BJ (cell line): ENCODE measurements around the gene NAT8L. TPM values are rescaled to one million over a fixed set of nuclear protein-coding genes. Genes with fewer than 3 reads are reported as not detected.

Experiments used
- CTCF ChIA-PET: fragments of 350-600 bp; formaldehyde crosslinking; extraction: SDS; loops from one replicate; lab custom pipeline; 2021; ENCODE audit warnings: antibody characterized with exemption, inconsistent platforms; lab: Yijun Ruan, JAX
- POLR2A ChIA-PET: fragments of 300-600 bp; sonication (Branson Sonifier 250); formaldehyde crosslinking; extraction: SDS; loops from one replicate; lab custom pipeline; 2021; ENCODE audit warnings: antibody characterized with exemption; lab: Charles Lee
- DNase-seq: peaks from one replicate; pipeline ENCODE4 v3.0.0-alpha.2; 2011; ENCODE audit warnings: low read depth
- H3K27me3 ChIP-seq: 2 replicates; pipeline ENCODE4 v1.6.0; 2011; ENCODE audit warnings: low read length; ENCODE audit not compliant: control insufficient read depth, insufficient read depth
- H3K36me3 ChIP-seq: 2 replicates; pipeline ENCODE4 v1.5.1; 2011; ENCODE audit warnings: low read length; ENCODE audit not compliant: control insufficient read depth, insufficient read depth
- H3K4me3 ChIP-seq: 2 replicates; pipeline ENCODE4 v1.5.1; 2011; ENCODE audit warnings: low read depth, mild to moderate bottlenecking, control low read depth, low read length
- CTCF ChIP-seq: IDR thresholded peaks from 2 replicates; pipeline ENCODE4 v1.5.1; 2011; ENCODE audit warnings: low read depth, mild to moderate bottlenecking, control low read depth, inconsistent platforms, low read length, moderate library complexity; ENCODE audit not compliant: insufficient read depth
- polyA plus RNA-seq: library from polyadenylated mRNA; depleted of rRNA; stranded (reverse); fragments of >200 nt; gene quantifications from 2 replicates; pipeline ENCODE4 v1.2.3, GENCODE V29; 2011

The NAT8L gene
- polyA plus RNA-seq, 1 experiment, result 0.04 TPM

GRCh38 chr4:2046031-2046961 is 12.8 kb upstream of the NAT8L start:
- DNase-seq, result no peak
- Histone ChIP-seq H3K36me3 (no peaks in the 10 kb centered on the region; the same call in 1 of the 2 replicates), H3K4me3 (no peak overlapping the region), H3K27me3 (peaks cover 8% of the 10 kb centered on the region)
- ChIA-PET CTCF (interaction anchor here (1.2 kb wide), 1 partner anchor 11 kb away, joined by 5 read pairs; no protein-coding TSS in a partner anchor), POLR2A (no interaction called here)
- TF ChIP-seq CTCF, result no peak

- H3K36me3 ChIP-seq, result no peaks in the 10 kb centered on the region; the same call in 1 of the 2 replicates
- DNase-seq, result no peak
- ChIA-PET POLR2A (no interaction called here), CTCF (no interaction called here)
- TF ChIP-seq CTCF, result no peak
- H3K4me3 ChIP-seq, result no peak overlapping the region
- peaks cover 6% of the 10 kb centered on the region for H3K27me3 ChIP-seq
These were observed 12.0 kb upstream of the NAT8L start for GRCh38 chr4:2047031-2047660.

- ChIA-PET POLR2A (no interaction called here), CTCF (no interaction called here)
- H3K36me3 ChIP-seq, result no peaks in the 10 kb centered on the region; the same call in 1 of the 2 replicates
- H3K27me3 ChIP-seq, result peaks cover 8% of the 10 kb centered on the region
- TF ChIP-seq CTCF, result no peak
- H3K4me3 ChIP-seq, result no peak overlapping the region
- no peak for DNase-seq
These were observed 11.1 kb upstream of the NAT8L start for GRCh38 chr4:2047781-2048581.

- no peak for DNase-seq
- H3K27me3 ChIP-seq, result peaks cover 8% of the 10 kb centered on the region
- no peaks in the 10 kb centered on the region; the same call in 1 of the 2 replicates for H3K36me3 ChIP-seq
- TF ChIP-seq CTCF, result no peak
- no peak overlapping the region for H3K4me3 ChIP-seq
- CTCF ChIA-PET, result no interaction called here
- POLR2A ChIA-PET, result no interaction called here
These were observed 10.3 kb upstream of the NAT8L start for GRCh38 chr4:2048831-2049230.
